ENCODE measurements around the gene DDX55.
"Not testable (repeated sequence)": the region's sequence is repeated elsewhere in the genome, so short reads cannot be mapped to it uniquely, and the experiment has no call there.

DDX55 gene

GRCh38 chr12:123601602-123602489 is at the start of gene DDX55:
TSS of gene DDX55 (plus strand) at chr12:123602099. CDS start at chr12:123602149, 50 bp downstream.
- peak; percentile 89 for DNase-seq

- DNase-seq, result not testable (repeated sequence)
Observed at GRCh38 chr12:123554136-123554535, 47.8 kb upstream of the DDX55 start.

- not testable (repeated sequence) for DNase-seq
Observed at GRCh38 chr12:123554843-123555242, 47.1 kb upstream of the DDX55 start.

- not testable (repeated sequence) for DNase-seq
Observed at GRCh38 chr12:123558487-123558886, 43.4 kb upstream of the DDX55 start.

GRCh38 chr12:123559468-123559867 is 42.4 kb upstream of the DDX55 start:
- DNase-seq, result peak; percentile 25

GRCh38 chr12:123571343-123571813 is 30.5 kb upstream of the DDX55 start:
- peak; percentile 58 for DNase-seq

- DNase-seq, result no peak
Observed at GRCh38 chr12:123572391-123572790, 29.5 kb upstream of the DDX55 start.

GRCh38 chr12:123573870-123574269 is 28.0 kb upstream of the DDX55 start:
- no peak for DNase-seq

GRCh38 chr12:123576611-123577010 is 25.3 kb upstream of the DDX55 start:
- DNase-seq, result no peak

- DNase-seq, result no peak
Observed at GRCh38 chr12:123578243-123578642, 23.7 kb upstream of the DDX55 start.

GRCh38 chr12:123578829-123579228 is 23.1 kb upstream of the DDX55 start:
- DNase-seq, result not testable (repeated sequence)

GRCh38 chr12:123580772-123581171 is 21.1 kb upstream of the DDX55 start:
- no peak for DNase-seq

GRCh38 chr12:123591702-123592481 is 10.0 kb upstream of the DDX55 start:
- DNase-seq, result no peak

- DNase-seq, result no peak
Observed at GRCh38 chr12:123595729-123596128, 6.2 kb upstream of the DDX55 start.

GRCh38 chr12:123597100-123597499 is 4.8 kb upstream of the DDX55 start:
- DNase-seq, result no peak

GRCh38 chr12:123598522-123598921 is 3.4 kb upstream of the DDX55 start:
- DNase-seq, result no peak

GRCh38 chr12:123599310-123599709 is 2.6 kb upstream of the DDX55 start:
- DNase-seq, result no peak

GRCh38 chr12:123599721-123600120 is 2.2 kb upstream of the DDX55 start:
- DNase-seq, result no peak

- peak; percentile 35 for DNase-seq
Observed at GRCh38 chr12:123602651-123603195, 824 bp downstream of the DDX55 start.

- DNase-seq, result not testable (repeated sequence)
Observed at GRCh38 chr12:123603495-123603894, 1.6 kb downstream of the DDX55 start.

GRCh38 chr12:123607756-123608155 is 5.9 kb downstream of the DDX55 start:
- DNase-seq, result no peak

- DNase-seq, result no peak
Observed at GRCh38 chr12:123608182-123608581, 6.3 kb downstream of the DDX55 start.

GRCh38 chr12:123614110-123614509 is 12.2 kb downstream of the DDX55 start:
- no peak for DNase-seq
